Measurements from ENCODE around the gene CD8B.
"Not testable (repeated sequence)": the region's sequence is repeated elsewhere in the genome, so short reads cannot be mapped to it uniquely, and the experiment has no call there.

GRCh38 chr2:86857688-86858087 lies 4.0 kb downstream of the CD8B start:
- TF ChIP-seq CTCF (IDR thresholded peaks at IDR 0.05; ENCODE audit: poor library complexity, severe bottlenecking); POLR2AphosphoS5 (IDR thresholded peaks at IDR 0.05); SMC3 (conservative IDR thresholded peaks at IDR 0.05; ENCODE audit: poor library complexity); EP300 (conservative IDR thresholded peaks at IDR 0.05; ENCODE audit: poor library complexity, severe bottlenecking); RAD21 (conservative IDR thresholded peaks at IDR 0.05); REST (IDR thresholded peaks at IDR 0.05; ENCODE audit: borderline replicate concordance); MXI1 (conservative IDR thresholded peaks at IDR 0.05; ENCODE audit: poor library complexity, severe bottlenecking); EZH2 (IDR thresholded peaks at IDR 0.05; ENCODE audit: borderline replicate concordance, insufficient read depth, low read length, poor library complexity, severe bottlenecking); TAF1 (IDR thresholded peaks at IDR 0.05; ENCODE audit: low read depth): not testable (repeated sequence)

All from neural cell (in vitro differentiated cells).